Measurements from ENCODE around the gene FGL2.
"Not testable (repeated sequence)": the region's sequence is repeated elsewhere in the genome, so short reads cannot be mapped to it uniquely, and the experiment has no call there.

The FGL2 gene

DNA sequence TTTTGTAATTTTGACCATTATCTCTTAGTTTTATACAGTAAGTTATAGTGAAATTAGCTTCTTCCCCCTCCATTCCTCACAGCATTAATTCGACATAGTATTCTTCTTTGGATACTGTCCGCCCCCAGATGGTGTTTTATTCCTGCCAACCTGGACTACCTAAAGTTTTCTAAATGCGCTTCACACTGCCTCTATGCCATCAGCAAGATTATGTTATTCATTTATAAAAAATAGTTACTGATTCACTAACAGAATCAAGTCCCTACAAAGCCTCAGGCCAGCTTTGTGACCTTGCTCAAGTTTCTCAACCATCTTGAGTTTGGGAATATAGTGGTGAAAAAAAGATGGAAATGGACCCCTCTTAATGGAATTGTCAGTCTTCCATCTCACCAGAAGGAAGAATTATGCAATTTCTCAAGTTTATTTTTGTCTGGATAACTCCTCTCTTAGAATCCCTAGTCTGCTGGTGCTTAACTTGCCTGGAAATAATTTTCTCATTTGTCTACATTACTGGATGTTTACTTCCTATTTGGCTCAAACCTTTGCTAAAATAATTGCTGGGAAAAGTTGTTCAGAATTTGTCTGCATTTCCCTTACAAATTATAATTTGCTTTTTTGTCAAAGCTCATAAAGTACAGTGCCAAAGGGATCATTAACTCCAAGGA, 16.7 kb upstream of the FGL2 start:
- DNase-seq = no peak

DNA sequence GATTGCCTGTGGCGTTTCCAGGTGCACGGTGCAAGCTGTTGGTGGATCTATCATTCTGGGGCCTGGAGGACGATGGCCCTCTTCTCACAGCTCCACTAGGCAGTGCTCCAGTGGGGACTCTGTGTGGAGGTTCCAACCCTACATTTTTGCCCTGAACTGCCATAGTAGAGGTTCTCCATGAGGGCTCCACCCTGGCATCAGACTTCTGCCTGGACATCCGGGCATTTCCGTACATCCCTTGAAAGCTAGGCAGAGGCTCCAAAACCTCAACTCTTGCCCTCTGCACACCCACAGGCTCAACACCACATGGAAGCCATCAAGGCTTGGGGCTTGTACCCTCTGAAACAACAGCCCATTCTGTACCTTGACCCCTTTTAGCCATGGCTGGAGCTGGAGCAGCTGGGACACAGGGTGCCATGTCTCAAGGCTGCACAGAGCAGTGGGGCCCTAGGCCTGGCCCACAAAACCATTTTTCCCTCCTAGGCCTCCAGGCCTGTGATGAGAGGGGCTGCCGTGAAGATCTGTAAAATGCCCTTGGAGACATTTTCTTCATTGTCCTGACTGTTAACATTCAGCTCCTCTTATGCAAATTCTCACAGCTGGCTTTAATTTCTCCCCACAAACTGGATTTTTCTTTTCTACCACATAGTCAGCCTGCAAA, 10.0 kb upstream of the FGL2 start:
- DNase-seq = no peak

DNA sequence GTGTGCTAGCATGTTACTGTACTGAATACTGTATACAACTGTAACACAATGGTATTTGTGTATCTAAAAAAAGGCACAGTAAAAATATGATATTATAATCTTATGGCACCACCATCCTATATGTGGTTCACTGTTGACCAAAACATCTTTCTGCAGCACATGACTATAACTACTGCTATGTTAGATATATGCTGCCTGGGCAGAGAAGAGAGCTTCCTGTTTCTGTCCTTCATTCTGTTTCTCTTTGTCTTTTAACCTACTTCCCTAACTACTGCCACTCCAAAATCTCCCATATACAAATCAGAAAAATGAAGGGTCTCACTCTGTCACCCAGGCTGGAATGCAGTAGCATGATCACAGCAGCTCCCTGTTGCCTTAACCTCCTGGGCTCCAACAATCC, 8.8 kb upstream of the FGL2 start:
- DNase-seq = no peak

GRCh38 chr7:77205706-77206105, 6.1 kb upstream of the FGL2 start:
- no peak for DNase-seq

DNA sequence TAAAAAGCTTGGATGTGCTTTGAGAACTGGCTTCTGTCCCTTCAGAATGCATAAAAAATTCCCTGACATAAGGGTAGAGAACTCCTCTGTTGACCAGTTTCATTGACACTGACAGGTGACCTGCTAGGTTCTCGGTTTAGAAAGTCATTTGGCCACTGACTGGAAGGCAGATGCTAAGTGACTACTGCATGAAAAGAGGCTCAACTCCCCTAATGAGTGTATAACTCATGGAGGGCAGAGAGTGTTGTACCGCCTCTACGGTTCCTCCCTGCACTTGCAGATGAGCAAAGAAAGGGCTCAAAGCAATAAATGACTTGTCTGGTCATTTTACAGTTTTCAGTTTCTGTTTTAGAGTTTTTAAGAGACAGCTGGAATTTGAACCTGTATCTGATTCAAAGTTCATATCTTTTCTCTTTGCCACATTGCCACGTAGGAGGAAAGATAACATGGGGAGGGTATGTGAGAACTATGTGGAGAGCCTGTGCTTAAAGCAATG, 2.9 kb upstream of the FGL2 start:
- DNase-seq = peak; percentile 43

- no peak for DNase-seq
Measured at GRCh38 chr7:77200542-77200941, 923 bp upstream of the FGL2 start.

DNA sequence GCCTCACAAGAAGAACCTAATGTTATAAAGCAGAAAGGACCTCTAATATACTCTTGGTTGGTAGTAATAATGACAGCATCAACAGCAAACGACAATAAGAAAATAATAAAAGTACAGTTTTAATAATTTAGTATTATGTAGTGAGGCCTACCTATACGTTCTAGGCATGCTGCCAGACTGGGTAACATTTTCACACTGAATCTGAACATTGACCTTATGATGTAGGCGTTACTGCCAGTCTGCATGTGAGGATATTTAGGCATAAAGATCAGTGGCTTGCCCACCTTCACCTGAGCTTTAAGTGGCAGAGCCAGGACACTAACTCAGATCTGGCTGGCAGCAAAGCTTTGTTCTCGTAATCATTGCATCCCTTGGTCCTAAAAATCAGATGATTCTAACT, 2.5 kb downstream of the FGL2 start:
- no peak for DNase-seq

DNA sequence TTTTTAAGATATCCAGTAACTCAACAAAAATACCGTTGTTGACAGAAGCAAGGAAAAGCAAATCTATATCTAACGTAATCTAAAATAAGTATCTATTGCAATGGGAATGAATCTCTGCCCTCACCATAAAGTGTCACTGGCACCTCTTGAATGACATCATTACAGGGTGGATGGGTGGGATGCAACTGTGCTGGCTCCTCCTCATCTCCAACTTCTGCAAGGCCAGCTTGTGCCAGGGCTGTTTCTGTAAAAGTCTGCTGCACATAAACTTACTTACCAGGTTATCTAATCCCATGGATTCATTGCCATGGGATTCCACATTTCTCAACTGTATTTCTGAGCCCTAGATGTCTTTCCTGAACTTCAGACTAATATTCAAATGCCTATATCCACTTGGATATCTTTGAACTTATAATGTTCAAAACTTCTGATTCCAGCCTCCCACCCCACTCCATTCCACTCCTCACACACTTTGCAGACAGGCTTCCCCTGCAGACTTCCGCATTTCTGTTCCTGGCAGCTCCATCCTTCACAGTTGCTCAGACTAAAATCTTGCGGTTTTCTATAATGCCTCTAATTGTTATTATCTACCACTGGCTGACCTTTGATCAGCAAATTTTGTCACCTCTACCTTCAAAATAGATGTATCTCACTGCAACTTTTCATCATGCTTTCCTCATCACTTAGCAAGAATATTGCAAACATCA, 10.7 kb downstream of the FGL2 start:
- DNase-seq = no peak

DNA sequence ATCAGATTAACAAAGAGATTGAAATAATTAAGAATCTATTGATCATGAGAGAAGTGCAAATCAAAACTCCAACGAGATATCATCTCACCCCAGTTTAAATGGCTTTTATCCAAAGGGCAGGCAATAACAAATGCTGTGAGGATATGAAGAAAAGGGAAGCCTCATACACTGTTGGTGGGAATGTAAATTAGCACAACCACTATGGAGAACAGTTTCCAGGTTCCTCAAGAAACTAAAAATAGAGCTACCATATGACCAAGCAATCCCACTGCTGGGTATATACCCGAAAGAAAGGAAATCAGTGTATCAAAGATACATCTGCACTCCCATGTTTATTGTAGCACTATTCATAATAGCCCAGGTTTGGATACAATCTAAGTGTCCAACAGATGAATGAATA, 13.8 kb downstream of the FGL2 start:
- DNase-seq = no peak

DNA sequence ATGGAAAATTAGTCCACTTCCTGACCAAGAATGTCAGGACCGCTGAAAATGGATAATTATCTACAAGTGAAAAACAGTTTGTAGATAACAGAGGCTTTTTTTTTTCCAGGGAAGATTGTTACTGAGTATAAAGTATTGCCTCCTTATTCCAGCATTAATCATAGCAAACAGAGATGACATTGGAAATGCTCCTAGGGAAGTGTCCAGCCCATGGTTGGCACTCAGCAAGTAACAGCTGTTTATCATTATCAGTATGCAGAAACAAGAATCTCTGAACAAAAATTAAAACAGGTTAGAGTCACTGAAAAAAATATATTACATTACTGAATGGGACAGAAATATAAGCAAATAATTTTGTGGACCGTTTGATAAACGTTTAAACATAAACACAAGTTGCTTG, 14.6 kb downstream of the FGL2 start:
- no peak for DNase-seq

DNA sequence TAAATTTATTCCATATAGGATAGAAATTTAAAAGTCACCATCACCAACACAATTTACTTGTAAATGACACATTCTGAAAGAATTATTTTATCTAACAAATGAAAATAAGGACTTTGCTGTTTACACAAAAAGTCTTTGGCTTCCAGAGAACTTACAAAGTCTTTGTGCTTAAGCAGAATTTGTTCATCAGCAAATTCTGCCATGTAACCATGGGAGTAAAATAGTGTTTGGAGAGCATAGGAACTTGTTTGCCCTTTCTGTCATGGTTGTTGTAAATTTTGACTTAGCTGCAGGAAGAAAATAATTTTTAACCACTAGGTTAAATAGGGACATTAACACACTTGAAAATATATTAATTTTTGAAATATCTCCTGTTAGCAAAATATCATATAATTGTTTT, 15.2 kb downstream of the FGL2 start:
- no peak for DNase-seq

DNA sequence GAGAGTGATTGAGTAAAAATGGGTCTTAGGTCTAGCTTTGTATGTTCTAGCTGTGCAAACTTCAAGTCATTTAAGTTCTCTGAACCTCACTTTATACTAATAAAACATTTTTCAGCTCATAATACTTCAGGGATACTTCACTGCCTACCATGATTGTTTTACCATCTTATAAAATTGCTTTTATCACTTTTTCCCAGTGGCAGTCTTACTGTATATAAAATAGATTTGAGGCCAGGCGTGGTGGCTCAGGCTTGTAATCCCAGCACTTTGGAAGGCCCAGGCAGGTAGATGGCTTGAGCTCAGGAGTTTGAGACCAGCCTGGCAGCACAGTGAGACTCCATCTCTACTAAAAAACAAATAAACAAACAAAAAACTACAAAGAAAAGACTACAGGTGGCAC, 17.4 kb downstream of the FGL2 start:
- DNase-seq = no peak

DNA sequence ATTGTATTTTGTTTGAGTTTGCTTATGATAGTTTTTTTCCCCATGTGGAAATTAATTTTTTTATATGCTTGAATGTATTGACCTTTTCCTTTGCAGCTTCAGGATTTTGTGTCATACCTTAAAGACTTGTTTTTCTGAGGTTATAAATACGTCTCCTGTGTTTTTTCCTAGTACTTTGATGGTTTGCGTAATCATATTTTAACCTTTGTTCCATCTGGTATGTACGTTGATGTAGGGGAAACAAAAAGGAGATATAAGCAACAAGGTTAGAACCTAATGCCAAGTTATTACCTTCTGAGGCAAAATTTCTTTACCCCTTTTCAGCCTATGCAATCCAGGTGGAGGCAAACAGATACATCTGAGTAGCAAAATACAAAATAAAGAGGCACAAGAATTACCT, 17.9 kb downstream of the FGL2 start:
- no peak for DNase-seq

- no peak for DNase-seq
Measured at GRCh38 chr7:77181015-77181595, 18.5 kb downstream of the FGL2 start.

- DNase-seq = not testable (repeated sequence)
Measured at GRCh38 chr7:77178024-77178423, 21.6 kb downstream of the FGL2 start.

DNA sequence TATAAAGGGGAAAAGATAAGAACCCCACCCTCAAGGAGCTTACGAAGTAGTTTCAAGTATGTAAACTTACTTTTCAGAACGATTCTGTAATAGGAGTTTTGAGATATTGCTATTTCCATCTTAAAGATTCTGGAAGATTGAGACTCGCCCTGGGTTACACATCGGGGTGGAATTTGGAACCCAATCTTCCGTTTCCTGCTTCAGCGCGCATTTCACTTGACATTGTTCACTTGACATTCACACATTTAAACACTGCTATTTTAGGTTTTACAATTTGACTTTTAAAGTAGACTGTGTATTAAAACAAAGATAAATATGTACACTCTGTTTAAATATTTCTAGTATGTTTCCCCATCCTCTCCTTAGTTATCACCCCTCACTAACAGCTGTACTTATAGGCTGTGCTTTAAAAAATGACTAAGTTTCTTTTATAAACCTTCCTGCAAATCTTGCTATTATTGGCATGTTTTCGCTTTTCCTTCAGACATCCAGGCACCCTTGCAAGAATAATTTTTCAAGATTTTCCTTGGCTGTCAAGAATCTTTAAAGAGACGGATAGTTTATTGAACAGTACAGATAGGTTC, 22.2 kb downstream of the FGL2 start:
- not testable (repeated sequence) for DNase-seq

DNA sequence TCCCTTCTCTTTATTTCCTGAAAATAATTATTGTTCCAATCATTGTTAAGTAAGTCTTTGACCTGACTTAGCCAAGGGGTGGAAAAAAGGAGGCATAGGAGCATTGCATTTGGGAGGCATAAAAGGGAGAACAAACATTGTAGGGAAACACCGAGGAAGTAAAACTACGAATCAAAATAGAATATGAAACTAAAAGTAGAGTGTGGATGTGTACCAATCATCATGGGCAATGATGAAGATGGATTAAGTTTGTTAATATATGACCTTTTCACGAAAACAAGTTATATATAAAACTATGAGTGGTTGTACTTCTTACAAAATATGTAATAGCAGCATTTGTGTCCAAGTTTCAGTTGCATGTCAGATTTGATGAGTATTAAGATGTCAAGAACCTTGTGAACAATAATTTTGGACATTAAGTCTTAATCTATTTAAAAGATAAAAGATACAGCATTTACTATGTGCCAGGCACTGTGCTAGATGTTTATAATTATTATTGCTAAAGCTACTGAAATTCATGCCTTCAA, 24.3 kb downstream of the FGL2 start:
- not testable (repeated sequence) for DNase-seq

DNA sequence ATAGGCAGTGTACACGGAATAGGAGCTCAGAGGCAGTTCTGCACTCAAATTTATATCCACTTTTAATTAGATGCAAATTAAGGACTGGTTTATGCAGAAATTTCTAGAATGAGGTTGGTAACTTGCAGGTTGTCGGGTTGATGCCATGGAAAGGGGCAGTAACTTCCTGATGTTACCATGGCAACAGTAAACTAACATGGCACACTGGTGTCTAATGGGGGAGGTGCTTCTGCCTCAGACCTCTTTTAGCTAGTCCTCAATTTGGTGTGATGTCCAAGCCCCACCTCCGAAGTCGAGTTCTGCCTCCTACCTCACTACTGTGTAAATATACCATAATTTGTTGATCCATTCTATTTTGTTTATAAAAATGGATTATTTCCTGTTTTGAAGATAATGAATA, 25.2 kb downstream of the FGL2 start:
- DNase-seq = not testable (repeated sequence)

DNA sequence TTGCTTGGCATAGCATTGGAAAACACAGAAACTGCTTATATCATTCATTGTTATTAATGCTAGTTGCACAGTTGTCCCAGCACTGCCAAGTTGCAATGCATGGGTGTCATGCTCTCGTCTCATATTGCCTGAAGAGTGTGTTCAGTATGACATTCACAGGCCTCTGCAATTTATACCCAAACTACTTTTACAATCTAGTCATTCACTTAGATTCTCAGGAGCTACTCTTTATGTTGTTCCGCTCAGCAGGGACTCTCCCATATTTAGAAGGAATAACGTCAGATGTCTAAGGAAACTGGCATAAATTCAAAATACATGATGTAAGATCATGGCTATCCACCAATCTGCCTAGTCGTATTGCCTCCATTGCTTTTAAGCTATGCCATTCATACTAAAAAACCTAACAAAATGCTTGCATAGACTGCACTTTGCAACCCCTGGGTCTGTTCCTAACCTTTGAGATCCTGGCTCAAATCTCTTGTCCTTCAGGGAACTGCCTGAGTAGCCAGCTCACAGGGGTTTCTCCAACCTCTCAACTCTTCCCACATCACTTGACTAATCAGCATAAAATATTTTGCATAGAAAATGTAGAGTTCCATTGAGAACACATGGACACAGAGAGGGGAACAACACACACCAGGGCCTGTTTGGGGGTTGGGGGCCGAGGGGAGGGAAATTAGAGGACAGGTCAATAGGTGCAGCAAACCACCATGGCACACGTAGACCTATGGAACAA, 27.0 kb downstream of the FGL2 start:
- DNase-seq = not testable (repeated sequence)

DNA sequence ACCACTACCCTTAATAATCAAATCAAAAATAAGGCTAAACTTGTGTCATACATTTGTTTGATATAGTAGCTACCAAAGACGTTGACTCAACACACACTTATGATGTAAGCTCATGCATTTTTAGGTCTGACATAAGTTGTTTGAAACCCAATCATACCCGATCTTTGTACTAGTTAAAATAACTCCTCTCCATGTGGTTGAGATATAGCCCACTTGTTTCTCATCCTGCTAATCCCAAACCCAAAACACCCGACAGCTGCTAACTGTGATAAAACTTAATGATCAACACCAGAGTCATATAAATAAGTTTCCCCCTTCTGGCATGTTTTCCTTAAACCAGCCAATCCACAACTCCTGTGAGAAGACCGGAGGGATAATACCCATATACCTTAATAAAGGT, 28.5 kb downstream of the FGL2 start:
- not testable (repeated sequence) for DNase-seq

GRCh38 chr7:77157446-77157845, 42.2 kb downstream of the FGL2 start:
- DNase-seq = peak; percentile 36

DNA sequence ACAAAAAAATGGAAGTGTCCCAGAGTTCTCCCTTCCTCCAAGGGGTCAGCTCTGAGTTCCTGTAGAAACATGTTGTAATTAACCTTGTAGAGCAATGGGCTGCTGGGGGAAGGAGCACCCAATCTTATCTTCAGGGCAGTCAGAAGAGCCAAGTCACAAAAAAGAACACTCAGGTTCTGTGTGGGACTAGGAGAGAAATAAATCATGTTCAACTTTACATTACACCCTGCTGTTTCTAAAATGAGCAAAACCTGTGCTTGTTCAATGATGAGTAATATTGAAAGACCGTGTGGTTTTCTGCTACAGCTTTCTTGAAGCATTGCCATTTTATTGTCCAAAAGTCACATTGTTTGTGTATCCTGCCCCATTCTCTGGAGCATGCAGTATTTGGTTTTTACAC, 42.6 kb downstream of the FGL2 start:
- DNase-seq = not testable (repeated sequence)

All from activated CD4-positive, alpha-beta T cell treated with anti-CD3 and anti-CD28 coated beads, Interleukin-2, Interleukin-6, amounts not matched to agents 100 ng/mL and 50 ng/mL, durations not matched to agents 16 hours and 8 hours (primary cell).